Omental fat pad (tissue), 4 donors: ENCODE results near the gene FAM193A. TPM values are rescaled to one million over a fixed set of nuclear protein-coding genes. Genes with fewer than 3 reads are reported as not detected.
"Not testable (repeated sequence)": the region's sequence is repeated elsewhere in the genome, so short reads cannot be mapped to it uniquely, and the experiment has no call there.

Experiments
- ATAC-seq: fragments of 150-250 bp; one replicate; pipeline ENCODE4 v1.9.1; 2016; ENCODE audit warnings: mild to moderate bottlenecking, moderate library complexity; ENCODE audit not compliant: low FRiP score
- DNase-seq: peaks from one replicate; pipeline ENCODE4 v3.0.0-alpha.2; 2019; ENCODE audit warnings: low spot score
- total RNA-seq, 4 donors: library from RNA; depleted of rRNA; stranded (reverse); fragments of >200 nt; gene quantifications; one replicate each; pipeline ENCODE4 v1.1.0, GENCODE V29; 2016
- TF ChIP-seq, protein P1 (sequence below), 3 donors: fragments of 450-650 bp; IDR thresholded peaks; one replicate each; pipeline ENCODE4 v1.5.1; 2016 to 2017; ENCODE audit warnings: antibody characterized with exemption in 3 of 3, mild to moderate bottlenecking in 3 of 3, moderate library complexity in 2 of 3

FAM193A gene
- total RNA-seq, 4 donors from 2014 or later: 16.7 to 30.1 (median 24.9) TPM

DNA sequence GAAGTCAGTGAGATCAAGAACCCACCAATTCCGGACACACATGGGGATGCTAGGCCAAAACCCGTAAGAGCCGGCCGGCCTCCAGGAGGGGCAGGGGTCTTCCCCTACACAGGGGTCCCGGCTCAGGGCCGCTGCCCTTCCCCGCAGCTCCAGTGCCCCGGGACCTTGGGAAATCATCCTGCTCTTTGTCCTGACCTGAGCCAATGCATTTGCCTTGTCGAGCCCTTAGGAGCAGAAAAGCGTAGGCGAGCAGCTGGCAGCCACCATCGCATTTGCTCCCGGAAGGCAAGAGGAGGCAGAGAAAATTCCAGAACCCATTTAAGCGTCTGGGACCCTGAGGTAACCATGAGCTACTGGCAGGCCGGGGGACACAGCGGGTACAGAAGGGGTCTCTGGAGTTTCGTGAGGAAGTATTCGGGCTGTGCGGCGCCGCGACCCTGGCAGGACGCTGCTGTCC lies 227.1 kb downstream of the FAM193A start:
- ATAC-seq: no peak
- no peak for DNase-seq
- TF ChIP-seq, protein P1, sequence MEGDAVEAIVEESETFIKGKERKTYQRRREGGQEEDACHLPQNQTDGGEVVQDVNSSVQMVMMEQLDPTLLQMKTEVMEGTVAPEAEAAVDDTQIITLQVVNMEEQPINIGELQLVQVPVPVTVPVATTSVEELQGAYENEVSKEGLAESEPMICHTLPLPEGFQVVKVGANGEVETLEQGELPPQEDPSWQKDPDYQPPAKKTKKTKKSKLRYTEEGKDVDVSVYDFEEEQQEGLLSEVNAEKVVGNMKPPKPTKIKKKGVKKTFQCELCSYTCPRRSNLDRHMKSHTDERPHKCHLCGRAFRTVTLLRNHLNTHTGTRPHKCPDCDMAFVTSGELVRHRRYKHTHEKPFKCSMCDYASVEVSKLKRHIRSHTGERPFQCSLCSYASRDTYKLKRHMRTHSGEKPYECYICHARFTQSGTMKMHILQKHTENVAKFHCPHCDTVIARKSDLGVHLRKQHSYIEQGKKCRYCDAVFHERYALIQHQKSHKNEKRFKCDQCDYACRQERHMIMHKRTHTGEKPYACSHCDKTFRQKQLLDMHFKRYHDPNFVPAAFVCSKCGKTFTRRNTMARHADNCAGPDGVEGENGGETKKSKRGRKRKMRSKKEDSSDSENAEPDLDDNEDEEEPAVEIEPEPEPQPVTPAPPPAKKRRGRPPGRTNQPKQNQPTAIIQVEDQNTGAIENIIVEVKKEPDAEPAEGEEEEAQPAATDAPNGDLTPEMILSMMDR (IDR thresholded peaks at IDR 0.05): no peak

- no peak for DNase-seq
- TF ChIP-seq, protein P1 (IDR thresholded peaks at IDR 0.05): no peak
- ATAC-seq: no peak
These were observed 229.5 kb downstream of the FAM193A start for GRCh38 chr4:2765832-2766526.

GRCh38 chr4:2767046-2767704 lies 230.7 kb downstream of the FAM193A start:
- TF ChIP-seq, protein P1 (IDR thresholded peaks at IDR 0.05): no peak
- ATAC-seq: no peak
- no peak for DNase-seq

GRCh38 chr4:2767705-2768074 lies 231.2 kb downstream of the FAM193A start:
- DNase-seq: no peak
- no peak for ATAC-seq
- TF ChIP-seq, protein P1 (IDR thresholded peaks at IDR 0.05): no peak

GRCh38 chr4:2768124-2768523 lies 231.7 kb downstream of the FAM193A start:
- TF ChIP-seq, protein P1 (IDR thresholded peaks at IDR 0.05): no peak
- ATAC-seq (no peak), DNase-seq (no peak)

DNA sequence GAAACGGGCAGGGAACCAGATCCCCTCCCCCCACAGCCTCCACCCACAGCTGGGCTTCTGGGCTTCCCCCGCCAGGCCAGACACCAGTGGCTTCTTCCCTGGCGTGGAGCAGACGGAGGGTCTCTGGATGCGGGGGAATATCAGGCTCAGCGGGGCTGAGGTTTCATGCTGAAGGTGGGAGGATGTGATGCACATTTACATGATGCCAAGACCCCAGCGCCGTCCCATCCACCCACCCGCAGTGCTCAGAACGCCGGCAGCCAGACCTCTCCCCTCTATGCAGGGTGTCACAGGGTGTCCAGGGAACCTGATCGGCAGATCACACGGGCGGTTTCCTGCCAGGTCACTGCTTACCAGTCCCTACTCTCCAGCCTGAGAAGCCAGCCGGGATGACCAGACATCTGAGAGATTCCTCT lies 232.5 kb downstream of the FAM193A start:
- TF ChIP-seq, protein P1 (IDR thresholded peaks at IDR 0.05): no peak
- no peak for DNase-seq
- ATAC-seq: no peak

GRCh38 chr4:2771264-2771663 lies 234.8 kb downstream of the FAM193A start:
- no peak for DNase-seq
- no peak for ATAC-seq
- TF ChIP-seq, protein P1 (IDR thresholded peaks at IDR 0.05): no peak

GRCh38 chr4:2780643-2781042 lies 244.2 kb downstream of the FAM193A start:
- not testable (repeated sequence) for ATAC-seq, DNase-seq
